ENCODE measurements around the gene CAMTA1.

The CAMTA1 gene

GRCh38 chr1:7050751-7051665 is 265.8 kb downstream of the CAMTA1 start:
- Histone ChIP-seq H2AFZ (ENCODE audit: insufficient read depth, low read length, poor library complexity) (no peak overlapping the region), H4K12ac (ENCODE audit: low read depth, low read length) (no peak overlapping the region)
- WGBS (ENCODE audit: extremely low coverage, insufficient coverage, insufficient read length), result no CpG with 5 or more reads among the region's 32 CpGs

GRCh38 chr1:7052701-7053100 is 267.4 kb downstream of the CAMTA1 start:
- no CpG with 5 or more reads among the region's 13 CpGs for WGBS (ENCODE audit: extremely low coverage, insufficient coverage, insufficient read length)
- Histone ChIP-seq H3K9ac (ENCODE audit: low read length) (no peak overlapping the region), H2AFZ (ENCODE audit: insufficient read depth, low read length, poor library complexity) (no peak overlapping the region), H2BK120ac (ENCODE audit: insufficient read depth, low read length, poor library complexity) (no peak overlapping the region), H3K4ac (ENCODE audit: low read depth, low read length) (no peak overlapping the region), H3K4me3 (ENCODE audit: low read depth, low read length) (no peak overlapping the region), H3K79me2 (ENCODE audit: control insufficient read depth, insufficient read depth, low read length, poor library complexity) (no peaks in the 10 kb centered on the region), H3K14ac (ENCODE audit: low read length) (no peak overlapping the region), H2BK12ac (ENCODE audit: low read length) (no peak overlapping the region), H3K23ac (ENCODE audit: low read length) (no peak overlapping the region), H4K8ac (ENCODE audit: low read depth, low read length) (no peak overlapping the region), H3K36me3 (ENCODE audit: control insufficient read depth in 1 of 2, insufficient read depth in 2 of 2, low read length in 2 of 2) (no peaks in the 10 kb centered on the region), H2BK5ac (ENCODE audit: low read depth, low read length, poor library complexity) (no peak overlapping the region), H2AK5ac (ENCODE audit: low read length) (no peak overlapping the region), H4K91ac (ENCODE audit: low read depth, low read length) (no peak overlapping the region), H3K18ac (ENCODE audit: low read length) (no peak overlapping the region), H3K27me3 (ENCODE audit: insufficient read depth, low read length) (no peaks in the 10 kb centered on the region), H3K27ac (ENCODE audit: low read depth, low read length) (no peak overlapping the region), H3K79me1 (ENCODE audit: low read length) (no peaks in the 10 kb centered on the region), H3K9me3 (ENCODE audit: insufficient read depth, low read depth, low read length) (peaks cover 6% of the 10 kb centered on the region), H3K4me2 (ENCODE audit: low read length) (no peak overlapping the region), H3K4me1 (ENCODE audit: control insufficient read depth in 1 of 2, insufficient read depth in 2 of 2, low read length in 2 of 2) (no peaks in the 10 kb centered on the region), H4K12ac (ENCODE audit: low read depth, low read length) (no peak overlapping the region)
- no peak for DNase-seq

More at GRCh38 chr1:7050751-7051665, 265.8 kb downstream of the CAMTA1 start:
- Histone ChIP-seq H3K4me2 (ENCODE audit: low read length) (no peak overlapping the region), H2BK120ac (ENCODE audit: insufficient read depth, low read length, poor library complexity) (no peak overlapping the region), H3K9ac (ENCODE audit: low read length) (no peak overlapping the region), H3K27ac (ENCODE audit: low read depth, low read length) (no peak overlapping the region), H3K4me3 (ENCODE audit: low read depth, low read length) (no peak overlapping the region), H2AK5ac (ENCODE audit: low read length) (no peak overlapping the region), H3K9me3 (ENCODE audit: insufficient read depth, low read depth, low read length) (peaks cover 6% of the 10 kb centered on the region), H2BK12ac (ENCODE audit: low read length) (no peak overlapping the region), H3K36me3 (ENCODE audit: control insufficient read depth in 1 of 2, insufficient read depth in 2 of 2, low read length in 2 of 2) (no peaks in the 10 kb centered on the region), H4K8ac (ENCODE audit: low read depth, low read length) (no peak overlapping the region), H3K79me1 (ENCODE audit: low read length) (no peaks in the 10 kb centered on the region), H3K23ac (ENCODE audit: low read length) (no peak overlapping the region), H3K18ac (ENCODE audit: low read length) (no peak overlapping the region), H3K4ac (ENCODE audit: low read depth, low read length) (no peak overlapping the region), H3K79me2 (ENCODE audit: control insufficient read depth, insufficient read depth, low read length, poor library complexity) (no peaks in the 10 kb centered on the region), H3K14ac (ENCODE audit: low read length) (no peak overlapping the region), H4K91ac (ENCODE audit: low read depth, low read length) (no peak overlapping the region), H3K27me3 (ENCODE audit: insufficient read depth, low read length) (no peaks in the 10 kb centered on the region), H2BK5ac (ENCODE audit: low read depth, low read length, poor library complexity) (no peak overlapping the region), H3K4me1 (ENCODE audit: control insufficient read depth in 1 of 2, insufficient read depth in 2 of 2, low read length in 2 of 2) (no peaks in the 10 kb centered on the region)
- DNase-seq, result no peak

- Histone ChIP-seq H2BK5ac (ENCODE audit: low read depth, low read length, poor library complexity) (no peak overlapping the region), H3K79me1 (ENCODE audit: low read length) (no peaks in the 10 kb centered on the region), H2BK12ac (ENCODE audit: low read length) (no peak overlapping the region), H3K9me3 (ENCODE audit: insufficient read depth, low read depth, low read length) (no peaks in the 10 kb centered on the region), H3K4me2 (ENCODE audit: low read length) (no peak overlapping the region), H2AFZ (ENCODE audit: insufficient read depth, low read length, poor library complexity) (no peak overlapping the region), H3K27ac (ENCODE audit: low read depth, low read length) (no peak overlapping the region), H4K8ac (ENCODE audit: low read depth, low read length) (no peak overlapping the region), H4K91ac (ENCODE audit: low read depth, low read length) (no peak overlapping the region), H3K23ac (ENCODE audit: low read length) (no peak overlapping the region), H4K12ac (ENCODE audit: low read depth, low read length) (no peak overlapping the region), H2AK5ac (ENCODE audit: low read length) (no peak overlapping the region), H3K4me1 (ENCODE audit: control insufficient read depth in 1 of 2, insufficient read depth in 2 of 2, low read length in 2 of 2) (no peaks in the 10 kb centered on the region), H3K9ac (ENCODE audit: low read length) (no peak overlapping the region), H3K79me2 (ENCODE audit: control insufficient read depth, insufficient read depth, low read length, poor library complexity) (no peaks in the 10 kb centered on the region), H3K4me3 (ENCODE audit: low read depth, low read length) (no peak overlapping the region), H3K14ac (ENCODE audit: low read length) (no peak overlapping the region), H3K18ac (ENCODE audit: low read length) (no peak overlapping the region), H2BK120ac (ENCODE audit: insufficient read depth, low read length, poor library complexity) (no peak overlapping the region), H3K27me3 (ENCODE audit: insufficient read depth, low read length) (no peaks in the 10 kb centered on the region), H3K36me3 (ENCODE audit: control insufficient read depth in 1 of 2, insufficient read depth in 2 of 2, low read length in 2 of 2) (no peaks in the 10 kb centered on the region), H3K4ac (ENCODE audit: low read depth, low read length) (no peak overlapping the region)
- WGBS (ENCODE audit: extremely low coverage, insufficient coverage, insufficient read length), result no CpG with 5 or more reads among the region's 12 CpGs
- no peak for DNase-seq
These were observed 275.5 kb downstream of the CAMTA1 start for GRCh38 chr1:7060745-7061144.

GRCh38 chr1:7062346-7063061 is 277.2 kb downstream of the CAMTA1 start:
- no peak overlapping the region for H3K4me2 ChIP-seq (ENCODE audit: low read length)
- H3K9me3 ChIP-seq (ENCODE audit: insufficient read depth, low read depth, low read length), result no peaks in the 10 kb centered on the region
- no peaks in the 10 kb centered on the region for H3K36me3 ChIP-seq (ENCODE audit: control insufficient read depth in 1 of 2, insufficient read depth in 2 of 2, low read length in 2 of 2)
- no peak overlapping the region for H3K4me3 ChIP-seq (ENCODE audit: low read depth, low read length)
- H2BK12ac ChIP-seq (ENCODE audit: low read length), result no peak overlapping the region
- no peaks in the 10 kb centered on the region for H3K79me2 ChIP-seq (ENCODE audit: control insufficient read depth, insufficient read depth, low read length, poor library complexity)
- H2AFZ ChIP-seq (ENCODE audit: insufficient read depth, low read length, poor library complexity), result no peak overlapping the region
- no peak overlapping the region for H4K12ac ChIP-seq (ENCODE audit: low read depth, low read length)
- no peak overlapping the region for H3K18ac ChIP-seq (ENCODE audit: low read length)
- H4K91ac ChIP-seq (ENCODE audit: low read depth, low read length), result no peak overlapping the region
- no CpG with 5 or more reads among the region's 32 CpGs for WGBS (ENCODE audit: extremely low coverage, insufficient coverage, insufficient read length)
- H2BK120ac ChIP-seq (ENCODE audit: insufficient read depth, low read length, poor library complexity), result no peak overlapping the region
- no peak overlapping the region for H4K8ac ChIP-seq (ENCODE audit: low read depth, low read length)
- H2BK5ac ChIP-seq (ENCODE audit: low read depth, low read length, poor library complexity), result no peak overlapping the region
- no peak overlapping the region for H3K27ac ChIP-seq (ENCODE audit: low read depth, low read length)
- DNase-seq, result no peak
- no peak overlapping the region for H2AK5ac ChIP-seq (ENCODE audit: low read length)
- H3K27me3 ChIP-seq (ENCODE audit: insufficient read depth, low read length), result no peaks in the 10 kb centered on the region
- H3K9ac ChIP-seq (ENCODE audit: low read length), result no peak overlapping the region
- no peak overlapping the region for H3K4ac ChIP-seq (ENCODE audit: low read depth, low read length)
- H3K4me1 ChIP-seq (ENCODE audit: control insufficient read depth in 1 of 2, insufficient read depth in 2 of 2, low read length in 2 of 2), result no peaks in the 10 kb centered on the region
- H3K79me1 ChIP-seq (ENCODE audit: low read length), result no peaks in the 10 kb centered on the region
- no peak overlapping the region for H3K23ac ChIP-seq (ENCODE audit: low read length)
- H3K14ac ChIP-seq (ENCODE audit: low read length), result no peak overlapping the region
